Right lung (tissue), 5 donors: ENCODE results near the gene IMMP1L. TPM values are rescaled to one million over a fixed set of nuclear protein-coding genes. Genes with fewer than 3 reads are reported as not detected.

Experiments used
- DNase-seq, 2 donors: peaks; one replicate each; pipeline ENCODE4 v3.0.0-alpha.2; 2013
- polyA plus RNA-seq, 5 donors: library from polyadenylated mRNA; unstranded; fragments of 120-200 nt; gene quantifications; one replicate each; pipeline versions ENCODE4 v1.2.1 to v1.2.3, GENCODE V29; 2013; ENCODE audit warnings: inconsistent platforms in 1 of 5, low replicate concordance in 1 of 5; ENCODE audit not compliant: insufficient read length in 5 of 5, insufficient read depth in 1 of 5

Gene IMMP1L
- polyA plus RNA-seq, 5 donors, result 41.7 to 57.7 (median 48.3) TPM

DNA sequence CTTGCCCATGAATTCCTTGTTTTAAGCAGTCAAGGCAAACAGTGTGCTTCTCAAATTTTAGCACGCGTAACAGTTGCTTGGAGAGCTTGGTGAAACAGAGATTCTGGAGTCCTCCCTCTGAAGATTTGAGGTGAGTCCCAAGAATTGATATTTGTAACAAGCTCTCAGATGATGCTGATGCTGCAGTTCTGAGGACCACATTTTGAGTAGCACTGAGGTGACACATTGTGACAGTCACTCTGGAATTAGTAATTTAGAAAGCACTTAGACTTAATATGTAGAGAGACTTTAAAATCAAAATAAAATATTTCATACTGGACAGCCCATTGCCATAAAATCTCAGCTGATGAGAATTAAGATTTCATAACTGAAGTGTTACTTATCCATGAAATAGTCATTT lies 101.2 kb downstream of the IMMP1L start:
- DNase-seq, result no peak

DNA sequence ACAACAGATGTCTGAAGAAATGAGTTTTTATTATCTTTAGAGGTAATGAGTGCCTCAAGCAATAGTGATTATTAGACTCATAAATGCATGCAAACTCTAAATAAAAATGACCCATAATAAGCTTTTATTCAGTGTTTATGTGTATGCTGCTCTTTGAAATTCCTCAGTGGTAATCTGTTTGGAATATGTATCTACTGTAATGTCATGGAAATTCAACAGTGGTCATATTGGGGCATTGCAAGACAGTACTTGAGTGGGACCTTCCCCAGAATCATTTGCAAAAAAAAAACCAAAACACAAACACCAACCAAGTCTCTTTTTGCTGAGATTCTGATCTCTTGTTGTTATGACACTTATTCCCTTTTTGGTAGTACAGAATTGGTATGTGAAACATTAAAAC lies 104.8 kb downstream of the IMMP1L start:
- no peak for DNase-seq

DNA sequence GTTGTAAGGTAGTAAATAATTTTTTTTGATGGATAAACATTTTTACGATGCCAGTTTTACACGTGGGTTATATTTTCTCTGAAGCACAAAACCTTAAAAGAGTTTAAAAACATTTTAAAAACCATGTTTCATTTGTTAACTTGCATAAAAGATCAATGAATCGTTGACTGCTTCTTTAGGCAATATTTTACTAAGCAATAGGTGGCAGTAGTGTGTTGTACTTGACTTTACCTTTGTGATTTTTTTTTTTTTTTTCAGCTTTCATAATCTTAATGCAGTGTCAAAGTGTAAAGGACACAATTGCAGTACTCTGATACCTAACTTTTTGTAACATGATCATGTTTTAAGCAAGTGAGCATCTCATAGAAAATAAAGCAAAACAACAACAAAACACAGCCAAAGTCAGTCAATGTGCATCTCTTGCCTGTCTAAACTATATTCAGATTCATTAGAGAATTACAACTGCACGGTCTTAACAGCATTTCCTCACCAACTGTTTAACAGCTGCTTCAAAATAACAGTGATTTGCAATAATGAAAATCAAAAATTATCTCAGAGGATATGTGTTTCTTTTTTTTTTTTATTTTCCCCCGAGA lies 112.1 kb downstream of the IMMP1L start:
- DNase-seq, result peak; percentile 4 to 23

DNA sequence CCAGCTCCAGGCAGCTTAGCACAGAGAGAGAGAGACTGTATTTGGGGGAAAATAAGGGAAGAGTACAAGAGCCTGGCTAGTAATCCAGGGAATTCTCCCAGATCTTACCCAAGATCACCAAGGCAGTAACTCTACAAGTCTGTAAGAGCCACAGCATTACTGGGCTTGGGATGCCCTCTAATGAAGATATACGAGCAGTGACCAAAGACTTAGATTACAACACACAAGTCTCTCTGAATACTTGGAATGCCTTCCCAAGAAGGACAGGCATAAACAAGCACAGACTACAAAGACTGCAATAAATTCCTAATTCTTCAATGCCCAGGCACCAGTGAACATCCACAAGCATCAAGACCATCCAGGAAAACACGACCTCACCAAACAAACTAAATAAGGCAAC lies 122.0 kb downstream of the IMMP1L start:
- no peak for DNase-seq

DNA sequence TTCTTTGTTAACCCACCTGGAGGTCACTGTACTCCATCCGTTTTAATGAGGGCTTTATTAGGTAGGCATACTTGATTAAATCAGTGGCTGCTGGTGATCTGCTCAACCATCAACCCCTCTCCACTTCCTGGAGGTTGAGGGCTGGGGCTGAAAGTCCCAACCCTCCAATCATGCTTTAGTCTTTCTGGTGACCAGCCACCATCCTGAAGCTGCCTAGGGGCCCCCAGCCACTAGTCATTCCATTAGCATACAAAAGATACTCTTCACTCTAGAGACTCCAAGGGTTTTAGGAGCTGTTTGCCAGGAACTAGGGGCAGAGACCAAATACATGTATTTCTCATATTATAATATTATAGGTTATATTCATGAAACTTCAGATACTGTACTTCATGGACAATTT lies 126.3 kb downstream of the IMMP1L start:
- no peak for DNase-seq

Other genes starting within 250 kb of the IMMP1L start
- gene DCDC1, start 139.9 kb downstream of the IMMP1L start, polyA plus RNA-seq, result 1 to 10 TPM; 1.7 to 3.2 (median 2.6) TPM
- 10 to 100 TPM; 19.2 to 34.7 (median 28.3) TPM for gene DNAJC24, start 139.8 kb downstream of the IMMP1L start, polyA plus RNA-seq
- 10 to 100 TPM; 18.5 to 28.1 (median 25.5) TPM for gene ELP4, start 145 bp upstream of the IMMP1L start, polyA plus RNA-seq